ENCODE data around the gene MET. TPM values are rescaled to one million over a fixed set of nuclear protein-coding genes. Genes with fewer than 3 reads are reported as not detected.

Gene MET
- total RNA-seq, 2 donors from 2014 or later: 2.5 to 7.3 TPM

DNA sequence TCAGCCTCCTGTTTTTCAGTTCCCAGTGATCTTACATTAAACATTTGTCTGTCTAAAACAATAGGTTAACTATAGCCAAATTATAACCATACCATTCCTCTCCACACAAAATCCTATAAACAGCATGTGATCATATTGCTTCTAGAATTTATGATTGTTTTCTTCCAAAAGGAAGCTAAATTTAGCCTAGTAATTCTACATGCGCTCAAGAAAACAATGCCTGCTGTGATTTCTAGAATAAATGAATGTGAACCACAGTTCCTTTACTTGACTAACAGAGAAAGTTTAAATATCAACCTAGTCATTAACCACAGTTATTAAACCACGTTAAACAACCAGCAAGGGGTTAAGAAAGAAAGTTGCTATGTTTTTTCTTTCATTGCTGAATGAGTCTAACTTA, 26.4 kb downstream of the MET start:
- Mint-ChIP-seq H3K27ac (no peak overlapping the region), H3K9me3 (no peaks in the 10 kb centered on the region), H3K4me3 (no peak overlapping the region), H3K4me1 (peaks cover 10% of the 10 kb centered on the region), H3K27me3 (ENCODE audit: insufficient read depth) (no peaks in the 10 kb centered on the region), H3K36me3 (ENCODE audit: low read depth) (no peaks in the 10 kb centered on the region)
- H3K9ac ChIP-seq (ENCODE audit: extremely low read depth, low read length, poor library complexity, severe bottlenecking): no peak overlapping the region
- TF ChIP-seq CTCF (conservative IDR thresholded peaks at IDR 0.05): no peak
- 88% methylated on average over 2 of the region's 2 CpGs; no CpG with 5 or more reads in 1 of the 2 experiments for WGBS, 2 experiments (ENCODE audit: insufficient coverage in 1 of 2, insufficient read length in 1 of 2)
- H3K4me1 ChIP-seq (ENCODE audit: control insufficient read depth, insufficient read depth, low read length): no peaks in the 10 kb centered on the region
- H3K27me3 ChIP-seq (ENCODE audit: control insufficient read depth, insufficient read depth, low read length, poor library complexity, severe bottlenecking): no peaks in the 10 kb centered on the region
- no peak overlapping the region for H3K4me3 ChIP-seq (ENCODE audit: low read length)
- no peak for DNase-seq
- no peaks in the 10 kb centered on the region for H3K36me3 ChIP-seq (ENCODE audit: control insufficient read depth, insufficient read depth, low read length)
- no peaks in the 10 kb centered on the region for H3K9me3 ChIP-seq (ENCODE audit: control insufficient read depth, low read length)
- H3K27ac ChIP-seq (ENCODE audit: low read depth, low read length): no peak overlapping the region

DNA sequence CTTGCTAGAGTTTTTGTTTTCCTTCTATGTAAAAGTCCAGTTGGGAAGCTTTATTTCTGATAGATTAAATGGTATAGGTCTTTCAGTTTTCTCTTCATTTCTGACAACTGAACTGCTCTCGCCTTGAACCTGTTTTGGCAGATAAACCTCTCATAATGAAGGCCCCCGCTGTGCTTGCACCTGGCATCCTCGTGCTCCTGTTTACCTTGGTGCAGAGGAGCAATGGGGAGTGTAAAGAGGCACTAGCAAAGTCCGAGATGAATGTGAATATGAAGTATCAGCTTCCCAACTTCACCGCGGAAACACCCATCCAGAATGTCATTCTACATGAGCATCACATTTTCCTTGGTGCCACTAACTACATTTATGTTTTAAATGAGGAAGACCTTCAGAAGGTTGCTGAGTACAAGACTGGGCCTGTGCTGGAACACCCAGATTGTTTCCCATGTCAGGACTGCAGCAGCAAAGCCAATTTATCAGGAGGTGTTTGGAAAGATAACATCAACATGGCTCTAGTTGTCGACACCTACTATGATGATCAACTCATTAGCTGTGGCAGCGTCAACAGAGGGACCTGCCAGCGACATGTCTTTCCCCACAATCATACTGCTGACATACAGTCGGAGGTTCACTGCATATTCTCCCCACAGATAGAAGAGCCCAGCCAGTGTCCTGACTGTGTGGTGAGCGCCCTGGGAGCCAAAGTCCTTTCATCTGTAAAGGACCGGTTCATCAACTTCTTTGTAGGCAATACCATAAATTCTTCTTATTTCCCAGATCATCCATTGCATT, 27.1 kb downstream of the MET start:
- Mint-ChIP-seq H3K4me1 (peaks cover 10% of the 10 kb centered on the region), H3K27me3 (ENCODE audit: insufficient read depth) (no peaks in the 10 kb centered on the region), H3K27ac (no peak overlapping the region), H3K9me3 (no peaks in the 10 kb centered on the region), H3K36me3 (ENCODE audit: low read depth) (no peaks in the 10 kb centered on the region), H3K4me3 (no peak overlapping the region)
- Histone ChIP-seq H3K27ac (ENCODE audit: low read depth, low read length) (no peak overlapping the region), H3K27me3 (ENCODE audit: control insufficient read depth, insufficient read depth, low read length, poor library complexity, severe bottlenecking) (no peaks in the 10 kb centered on the region), H3K4me3 (ENCODE audit: low read length) (no peak overlapping the region), H3K36me3 (ENCODE audit: control insufficient read depth, insufficient read depth, low read length) (no peaks in the 10 kb centered on the region), H3K4me1 (ENCODE audit: control insufficient read depth, insufficient read depth, low read length) (no peaks in the 10 kb centered on the region), H3K9ac (ENCODE audit: extremely low read depth, low read length, poor library complexity, severe bottlenecking) (no peak overlapping the region), H3K9me3 (ENCODE audit: control insufficient read depth, low read length) (no peaks in the 10 kb centered on the region)
- 88 to 89% methylated on average over 6 to 12 of the region's 12 CpGs for WGBS, 2 experiments (ENCODE audit: insufficient coverage in 1 of 2, insufficient read length in 1 of 2)
- DNase-seq: no peak
- no peak for TF ChIP-seq CTCF (conservative IDR thresholded peaks at IDR 0.05)

- Mint-ChIP-seq H3K9me3 (no peaks in the 10 kb centered on the region), H3K27me3 (ENCODE audit: insufficient read depth) (no peaks in the 10 kb centered on the region), H3K4me3 (no peak overlapping the region), H3K36me3 (ENCODE audit: low read depth) (no peaks in the 10 kb centered on the region), H3K27ac (no peak overlapping the region), H3K4me1 (peaks cover 10% of the 10 kb centered on the region)
- no peaks in the 10 kb centered on the region for H3K36me3 ChIP-seq (ENCODE audit: control insufficient read depth, insufficient read depth, low read length)
- no peaks in the 10 kb centered on the region for H3K27me3 ChIP-seq (ENCODE audit: control insufficient read depth, insufficient read depth, low read length, poor library complexity, severe bottlenecking)
- H3K9ac ChIP-seq (ENCODE audit: extremely low read depth, low read length, poor library complexity, severe bottlenecking): no peak overlapping the region
- no peaks in the 10 kb centered on the region for H3K4me1 ChIP-seq (ENCODE audit: control insufficient read depth, insufficient read depth, low read length)
- no peak overlapping the region for H3K27ac ChIP-seq (ENCODE audit: low read depth, low read length)
- no peak overlapping the region for H3K4me3 ChIP-seq (ENCODE audit: low read length)
- TF ChIP-seq CTCF (conservative IDR thresholded peaks at IDR 0.05): no peak
- H3K9me3 ChIP-seq (ENCODE audit: control insufficient read depth, low read length): no peaks in the 10 kb centered on the region
- DNase-seq: no peak
- WGBS, 2 experiments (ENCODE audit: insufficient coverage in 1 of 2, insufficient read length in 1 of 2): 91 to 93% methylated on average over 5 to 6 of the region's 6 CpGs
Measured at GRCh38 chr7:116699722-116700120, 27.7 kb downstream of the MET start.
